ENCODE data around the gene SNX4.
"Not testable (repeated sequence)": the region's sequence is repeated elsewhere in the genome, so short reads cannot be mapped to it uniquely, and the experiment has no call there.

SNX4 gene

DNA sequence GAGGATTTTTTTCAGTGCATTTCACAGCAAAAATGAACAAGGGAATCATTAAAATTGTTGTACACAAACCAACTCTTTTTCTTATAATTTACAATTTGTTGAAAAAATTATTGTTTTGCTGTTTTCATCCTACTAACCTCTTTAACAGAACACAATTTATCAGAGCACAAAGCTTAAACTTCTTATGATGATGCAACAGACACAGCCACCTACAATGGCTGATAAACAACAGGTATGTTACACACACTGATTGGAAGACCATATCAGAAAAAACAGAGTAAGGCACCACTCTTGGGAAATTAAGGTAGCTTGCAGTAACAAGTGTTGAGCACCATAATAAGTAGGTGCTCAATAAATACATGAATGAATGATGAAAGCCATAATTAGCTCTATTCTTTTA lies 8.9 kb upstream of the SNX4 start:
- H3K4me3 ChIP-seq (replicated peaks; ENCODE audit: insufficient read depth, low read length) = no peak overlapping the region
- H3K27me3 ChIP-seq (ENCODE audit: insufficient read depth, poor library complexity, severe bottlenecking) = no peaks in the 10 kb centered on the region
- TF ChIP-seq, protein P1, sequence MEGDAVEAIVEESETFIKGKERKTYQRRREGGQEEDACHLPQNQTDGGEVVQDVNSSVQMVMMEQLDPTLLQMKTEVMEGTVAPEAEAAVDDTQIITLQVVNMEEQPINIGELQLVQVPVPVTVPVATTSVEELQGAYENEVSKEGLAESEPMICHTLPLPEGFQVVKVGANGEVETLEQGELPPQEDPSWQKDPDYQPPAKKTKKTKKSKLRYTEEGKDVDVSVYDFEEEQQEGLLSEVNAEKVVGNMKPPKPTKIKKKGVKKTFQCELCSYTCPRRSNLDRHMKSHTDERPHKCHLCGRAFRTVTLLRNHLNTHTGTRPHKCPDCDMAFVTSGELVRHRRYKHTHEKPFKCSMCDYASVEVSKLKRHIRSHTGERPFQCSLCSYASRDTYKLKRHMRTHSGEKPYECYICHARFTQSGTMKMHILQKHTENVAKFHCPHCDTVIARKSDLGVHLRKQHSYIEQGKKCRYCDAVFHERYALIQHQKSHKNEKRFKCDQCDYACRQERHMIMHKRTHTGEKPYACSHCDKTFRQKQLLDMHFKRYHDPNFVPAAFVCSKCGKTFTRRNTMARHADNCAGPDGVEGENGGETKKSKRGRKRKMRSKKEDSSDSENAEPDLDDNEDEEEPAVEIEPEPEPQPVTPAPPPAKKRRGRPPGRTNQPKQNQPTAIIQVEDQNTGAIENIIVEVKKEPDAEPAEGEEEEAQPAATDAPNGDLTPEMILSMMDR (IDR thresholded peaks at IDR 0.05; ENCODE audit: insufficient read depth, low read length) = no peak
- TF ChIP-seq GABPA (IDR thresholded peaks at IDR 0.05; ENCODE audit: low read depth) = no peak
- TF ChIP-seq REST (IDR thresholded peaks at IDR 0.05; ENCODE audit: insufficient replicate concordance, low read depth) = no peak
- no peak for TF ChIP-seq SPI1 (IDR thresholded peaks at IDR 0.05; ENCODE audit: borderline replicate concordance, low read depth)
- TF ChIP-seq POLR2AphosphoS5 (IDR thresholded peaks at IDR 0.05; ENCODE audit: low read depth) = no peak
- no peak overlapping the region for H3K27ac ChIP-seq (replicated peaks)
- no peak for DNase-seq (ENCODE audit: low read depth in 1 of 2, low spot score in 1 of 2)

DNA sequence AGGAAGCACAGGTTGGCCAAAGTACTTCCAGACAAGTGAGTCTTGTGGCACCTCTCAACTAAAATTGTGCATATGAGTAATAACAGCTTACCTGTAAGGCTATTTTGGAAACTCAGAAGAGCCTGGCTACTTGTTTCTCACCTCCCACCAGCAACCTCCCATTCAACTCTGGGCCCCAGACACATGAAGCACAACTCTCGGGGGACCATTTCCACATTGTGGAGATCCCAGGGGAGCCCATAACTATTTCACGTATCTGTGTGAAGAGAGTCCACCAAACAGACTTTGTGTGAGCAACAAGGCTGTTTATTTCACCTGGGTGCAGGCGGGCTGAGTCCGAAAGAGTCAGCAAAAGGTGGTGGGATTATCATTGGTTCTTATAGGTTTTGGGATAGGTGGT lies 5.2 kb upstream of the SNX4 start:
- H3K27me3 ChIP-seq (ENCODE audit: insufficient read depth, poor library complexity, severe bottlenecking) = no peaks in the 10 kb centered on the region
- no peak overlapping the region for H3K27ac ChIP-seq (replicated peaks)
- H3K4me3 ChIP-seq (replicated peaks; ENCODE audit: insufficient read depth, low read length) = no peak overlapping the region
- no peak for DNase-seq (ENCODE audit: low read depth in 1 of 2, low spot score in 1 of 2)
- TF ChIP-seq SPI1 (IDR thresholded peaks at IDR 0.05; ENCODE audit: borderline replicate concordance, low read depth) (no peak), REST (IDR thresholded peaks at IDR 0.05; ENCODE audit: insufficient replicate concordance, low read depth) (no peak), POLR2AphosphoS5 (IDR thresholded peaks at IDR 0.05; ENCODE audit: low read depth) (no peak), GABPA (IDR thresholded peaks at IDR 0.05; ENCODE audit: low read depth) (no peak)
- TF ChIP-seq, protein P1 (IDR thresholded peaks at IDR 0.05; ENCODE audit: insufficient read depth, low read length) = no peak

- H3K27me3 ChIP-seq (ENCODE audit: insufficient read depth, poor library complexity, severe bottlenecking); DNase-seq (ENCODE audit: low read depth in 1 of 2, low spot score in 1 of 2): not testable (repeated sequence)
- peak overlapping the region; percentile 85 for H3K4me3 ChIP-seq (replicated peaks; ENCODE audit: insufficient read depth, low read length)
- peak overlapping the region; percentile 90 for H3K27ac ChIP-seq (replicated peaks)
Observed at GRCh38 chr3:125520563-125520919, 539 bp upstream of the SNX4 start.

DNA sequence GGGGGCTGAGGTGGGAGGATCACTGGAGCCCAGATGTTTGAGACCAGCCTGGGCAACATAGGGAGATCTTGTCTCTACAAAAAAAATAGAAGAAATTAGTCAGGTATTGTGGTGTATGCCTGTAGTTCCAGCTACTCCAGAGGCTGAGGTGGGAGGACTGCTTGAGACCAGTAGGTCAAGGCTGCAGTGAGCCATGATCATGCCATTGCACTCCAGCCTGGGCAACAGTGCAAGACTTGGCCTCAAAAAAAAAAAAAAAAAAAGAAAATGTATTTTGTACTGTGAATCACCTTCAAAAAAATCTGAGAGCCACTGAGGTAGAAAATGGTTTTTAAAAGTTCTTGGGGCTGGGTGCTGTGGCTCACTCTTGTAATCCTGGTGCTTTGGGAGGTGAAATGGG lies 4.6 kb downstream of the SNX4 start:
- no peak for TF ChIP-seq SPI1 (IDR thresholded peaks at IDR 0.05; ENCODE audit: borderline replicate concordance, low read depth)
- no peak for TF ChIP-seq GABPA (IDR thresholded peaks at IDR 0.05; ENCODE audit: low read depth)
- TF ChIP-seq REST (IDR thresholded peaks at IDR 0.05; ENCODE audit: insufficient replicate concordance, low read depth) = no peak
- TF ChIP-seq POLR2AphosphoS5 (IDR thresholded peaks at IDR 0.05; ENCODE audit: low read depth) = no peak
- TF ChIP-seq, protein P1 (IDR thresholded peaks at IDR 0.05; ENCODE audit: insufficient read depth, low read length) = no peak
- Histone ChIP-seq H3K27me3 (ENCODE audit: insufficient read depth, poor library complexity, severe bottlenecking) (no peaks in the 10 kb centered on the region), H3K27ac (replicated peaks) (no peak overlapping the region), H3K4me3 (replicated peaks; ENCODE audit: insufficient read depth, low read length) (no peak overlapping the region)
- DNase-seq (ENCODE audit: low read depth in 1 of 2, low spot score in 1 of 2) = no peak
